NCI-H345 treated with DMSO at 0.1 percent for 48 hours (cell line): ENCODE data around the gene PDGFA.

Experiments
- DNase-seq: peaks from one replicate; lab custom pipeline; 2025; ENCODE audit not compliant: unreplicated experiment; lab: John Stamatoyannopoulos, UW

The PDGFA gene

DNA sequence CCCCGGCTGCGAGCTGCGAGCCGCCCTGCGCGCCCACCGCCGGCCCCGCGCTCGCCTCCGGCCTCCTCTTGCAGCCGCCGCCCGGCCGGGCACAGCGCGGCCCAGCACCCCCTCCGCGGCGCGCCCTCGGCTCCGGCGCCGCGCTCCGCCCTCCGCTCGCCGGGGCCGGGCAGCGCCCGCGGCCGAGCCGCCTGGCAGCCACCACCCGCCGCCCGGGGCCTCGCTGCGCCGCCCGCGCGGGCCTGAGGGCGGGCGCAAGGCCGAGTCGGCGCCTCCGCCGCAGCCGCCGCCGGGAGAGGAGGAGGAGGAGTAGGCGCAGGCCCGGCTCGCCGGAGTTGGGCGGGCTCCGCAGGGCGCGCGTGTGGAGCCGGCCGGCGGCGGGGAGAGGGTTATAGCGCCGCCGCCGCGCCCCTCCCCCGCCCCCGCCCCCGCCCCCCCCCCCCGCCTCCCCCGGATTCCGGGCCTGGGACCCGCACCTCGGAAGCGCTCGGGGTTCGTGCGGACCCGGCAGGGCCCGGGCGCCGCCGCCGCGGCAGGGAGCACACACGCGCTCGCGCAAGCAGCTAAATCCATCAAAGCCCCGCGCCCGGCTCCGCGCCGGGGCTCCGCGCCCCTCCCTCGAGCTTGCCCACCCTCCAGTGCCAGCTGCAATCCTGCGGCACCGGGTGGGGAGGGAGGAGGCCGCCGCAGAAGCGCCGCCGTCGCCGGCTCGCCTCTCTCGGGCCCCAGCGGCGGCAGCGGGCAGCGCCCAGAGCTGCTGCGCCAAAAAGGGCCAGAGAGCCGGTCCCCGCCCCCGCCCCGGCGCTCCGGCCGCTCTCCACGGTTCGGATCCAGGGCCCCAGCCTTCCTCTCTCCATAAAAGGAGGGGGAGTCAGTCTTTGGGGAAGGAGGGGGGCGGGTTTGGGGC, at the start of gene PDGFA:
Gene PDGFA (minus strand): TSS at position 363 of the 907 bp plus-strand sequence. CDS start 845 bp downstream, outside the sequence.
- no peak for DNase-seq

DNA sequence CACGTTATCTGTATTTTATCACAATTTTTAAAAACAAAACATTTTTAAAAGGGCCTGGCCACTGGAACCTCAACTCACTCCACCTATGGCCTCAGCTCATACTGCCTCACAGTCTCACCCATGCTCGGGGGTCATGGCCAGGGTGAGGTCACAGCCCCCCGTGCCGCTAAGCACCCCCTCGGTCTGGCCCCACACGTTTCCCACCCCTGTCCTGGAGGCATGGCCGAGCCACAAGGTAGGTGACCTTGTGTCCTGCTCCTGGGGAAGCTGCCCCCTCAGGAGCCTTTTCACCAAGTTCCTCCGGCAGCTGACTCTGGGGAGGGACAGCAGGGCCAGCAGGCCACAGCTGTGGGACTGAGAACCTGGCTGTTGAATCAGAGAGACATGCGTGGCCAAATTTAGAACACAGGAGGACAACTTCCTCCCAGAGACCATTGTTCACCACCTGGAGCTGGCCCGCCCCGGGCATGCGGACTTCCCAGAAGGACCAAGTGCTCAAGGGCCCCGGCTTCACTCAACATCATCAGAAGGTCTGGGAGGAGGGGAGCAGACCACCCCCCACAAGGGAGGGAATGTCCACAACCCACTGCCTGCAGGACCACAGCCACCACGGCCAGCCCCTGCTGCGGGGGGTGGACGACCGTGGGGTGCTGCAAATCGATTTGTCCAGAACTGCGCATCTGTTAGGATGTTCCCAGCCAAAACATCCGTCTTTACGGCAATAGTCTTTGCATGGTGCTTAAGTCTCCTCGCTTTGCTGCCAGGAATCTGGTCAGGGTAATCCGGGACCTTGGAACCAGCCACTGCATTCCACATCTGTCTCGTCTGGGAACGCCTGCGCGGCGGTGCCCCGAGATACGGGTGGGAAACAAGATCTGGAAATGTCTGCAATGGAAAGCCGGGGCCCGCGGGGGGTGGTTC, 48.6 kb upstream of the PDGFA start:
- no peak for DNase-seq

DNA sequence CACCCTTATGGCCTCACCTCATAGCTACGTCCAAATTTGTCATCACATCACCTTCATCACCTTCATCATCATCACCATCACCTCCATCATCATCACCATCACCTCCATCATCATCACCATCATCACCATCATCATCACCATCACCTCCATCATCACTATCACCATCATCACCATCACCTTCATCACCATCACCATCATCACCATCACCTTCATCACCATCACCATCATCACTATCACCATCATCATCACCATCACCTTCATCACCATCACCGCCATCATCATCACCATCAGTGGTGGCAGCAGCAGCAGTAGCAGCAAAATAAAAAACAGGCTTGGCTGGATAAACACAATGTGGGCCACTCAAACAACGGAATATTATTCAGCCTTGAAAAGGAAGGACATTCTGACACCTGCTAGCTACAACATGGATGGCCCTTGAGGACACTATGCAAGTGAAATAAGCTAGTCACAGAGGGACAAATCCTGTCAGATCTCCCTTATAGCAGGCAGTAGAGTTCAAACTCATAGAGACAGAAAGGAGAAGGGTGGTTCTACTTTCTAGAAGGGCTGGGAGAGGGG, 47.7 kb upstream of the PDGFA start:
- no peak for DNase-seq

DNA sequence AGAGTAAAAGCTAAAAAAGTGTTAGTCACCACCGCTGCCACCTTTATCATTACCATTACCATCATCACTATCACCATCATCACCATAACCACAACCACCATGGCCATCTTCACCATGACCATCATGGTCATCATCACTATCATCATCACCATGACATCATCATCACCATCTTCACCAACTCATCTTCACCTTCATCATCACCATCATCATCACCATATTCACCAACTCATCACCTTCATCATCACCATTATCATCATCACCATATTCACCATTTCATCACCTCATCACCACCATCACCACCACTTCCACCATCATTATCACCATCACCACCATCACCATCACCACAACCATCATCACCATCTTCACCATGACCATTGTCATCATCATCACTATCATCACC, 46.5 kb upstream of the PDGFA start:
- no peak for DNase-seq

DNA sequence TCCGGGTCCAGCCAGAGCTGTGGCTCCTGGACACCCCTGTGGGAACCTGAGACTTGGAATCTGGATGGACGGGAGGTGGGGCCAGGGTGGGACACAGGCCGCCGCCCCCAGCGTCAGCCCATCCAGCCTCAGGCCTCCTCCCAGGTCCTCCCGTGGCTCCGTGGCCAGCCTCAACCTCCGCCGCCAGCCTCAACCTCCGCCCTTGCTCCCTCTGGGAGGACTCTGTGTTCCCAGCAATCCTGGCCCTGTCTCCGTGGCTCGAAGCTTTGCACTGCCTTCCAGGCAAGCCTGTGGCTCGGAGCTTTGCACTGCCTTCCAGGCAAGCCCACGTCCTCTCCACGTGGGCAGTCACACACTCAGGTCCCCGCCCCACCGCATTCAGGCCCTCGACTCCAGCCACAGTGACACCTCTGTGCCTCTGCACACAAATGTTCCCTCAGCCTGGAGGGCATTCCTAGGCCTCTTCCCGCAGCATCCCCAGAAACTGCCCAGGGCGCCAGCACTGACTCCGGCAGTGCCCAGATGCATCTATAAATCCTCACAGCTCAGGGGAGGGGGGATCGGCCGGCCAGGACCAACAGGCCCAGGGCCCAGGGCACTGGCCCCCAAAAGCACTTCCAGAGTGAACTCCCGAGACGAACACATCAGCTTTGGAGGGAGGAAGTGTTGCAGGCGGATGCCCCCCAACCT, 44.7 kb upstream of the PDGFA start:
- no peak for DNase-seq

DNA sequence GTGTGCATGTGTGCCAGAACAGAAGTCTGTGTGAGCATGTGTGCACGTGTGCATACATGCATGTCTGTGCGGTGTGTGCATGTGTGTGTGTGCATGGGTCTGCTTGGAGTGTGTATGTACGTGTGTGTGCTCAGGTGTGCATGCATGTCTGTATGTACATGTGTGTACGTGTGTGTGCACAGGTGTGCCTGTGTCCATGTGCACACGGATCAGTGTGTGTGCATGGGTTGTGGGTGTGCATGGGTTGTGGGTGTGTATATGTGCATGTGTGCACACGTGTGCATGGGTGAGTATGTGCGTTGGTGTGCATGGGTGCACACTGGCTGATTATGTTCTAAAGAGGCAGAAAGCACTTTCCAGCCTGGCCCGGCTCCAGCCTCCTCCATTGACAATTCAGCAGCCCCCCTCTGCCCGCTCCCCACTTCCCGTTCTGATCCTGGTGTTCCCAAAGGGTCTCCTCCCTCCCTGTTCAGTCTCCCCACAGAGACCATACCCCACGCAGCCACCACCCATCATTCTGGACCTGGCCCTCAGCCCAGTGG, 44.1 kb upstream of the PDGFA start:
- DNase-seq, result no peak

DNA sequence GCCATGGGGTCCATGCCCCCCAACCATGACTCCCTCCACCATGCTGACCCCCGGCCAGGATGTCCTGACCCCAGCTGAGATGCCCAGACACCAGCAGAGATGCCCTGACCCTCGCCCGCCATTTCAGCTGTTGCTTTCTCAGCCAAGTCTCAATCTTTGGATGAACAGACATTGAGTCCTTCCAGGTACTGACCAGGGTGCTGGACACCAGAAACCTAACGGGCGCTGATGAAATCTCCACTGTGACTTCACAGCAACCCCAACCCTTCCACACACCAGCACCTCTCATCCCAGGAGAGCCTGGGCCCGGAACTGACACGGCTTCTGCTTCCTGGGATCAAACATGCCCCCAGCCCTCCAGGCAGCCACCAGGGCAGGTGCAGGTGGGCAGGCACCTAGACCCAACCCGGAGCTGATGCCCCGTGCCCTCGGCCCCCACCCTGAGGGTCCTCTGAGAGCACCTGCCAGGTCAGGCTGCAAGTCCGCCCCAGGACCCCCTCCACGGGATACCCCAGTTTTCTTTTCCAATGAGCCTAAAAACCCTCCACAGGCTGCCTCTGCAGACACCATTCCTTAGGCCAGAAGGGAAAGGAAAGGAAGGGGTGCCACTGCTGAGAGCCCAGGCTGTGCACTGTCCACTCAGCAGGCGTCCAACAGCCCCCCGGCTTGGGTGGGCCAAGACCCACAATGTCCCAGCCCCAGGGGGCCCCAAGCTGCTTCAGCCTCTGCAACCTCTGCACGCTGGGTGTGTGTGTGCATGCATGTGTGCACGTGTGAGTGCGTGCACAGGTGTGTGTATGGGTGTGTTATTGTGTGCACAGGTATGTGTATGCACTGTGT, 43.4 kb upstream of the PDGFA start:
- DNase-seq, result no peak

DNA sequence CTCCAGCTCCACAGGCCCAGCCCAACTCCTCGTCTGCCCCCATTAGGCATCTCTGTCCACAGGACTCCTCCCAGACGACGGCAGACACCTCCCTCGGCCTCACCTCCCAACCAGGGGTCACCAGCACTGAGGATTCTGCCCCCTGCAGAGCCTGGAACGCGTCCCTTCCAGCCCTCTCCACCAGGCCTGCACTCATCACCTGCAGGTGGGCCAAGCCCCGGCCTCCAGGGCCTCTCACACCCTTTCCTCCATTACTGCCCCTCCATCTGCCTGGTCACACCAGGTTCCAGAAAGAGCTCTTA, 42.7 kb upstream of the PDGFA start:
- DNase-seq, result no peak

DNA sequence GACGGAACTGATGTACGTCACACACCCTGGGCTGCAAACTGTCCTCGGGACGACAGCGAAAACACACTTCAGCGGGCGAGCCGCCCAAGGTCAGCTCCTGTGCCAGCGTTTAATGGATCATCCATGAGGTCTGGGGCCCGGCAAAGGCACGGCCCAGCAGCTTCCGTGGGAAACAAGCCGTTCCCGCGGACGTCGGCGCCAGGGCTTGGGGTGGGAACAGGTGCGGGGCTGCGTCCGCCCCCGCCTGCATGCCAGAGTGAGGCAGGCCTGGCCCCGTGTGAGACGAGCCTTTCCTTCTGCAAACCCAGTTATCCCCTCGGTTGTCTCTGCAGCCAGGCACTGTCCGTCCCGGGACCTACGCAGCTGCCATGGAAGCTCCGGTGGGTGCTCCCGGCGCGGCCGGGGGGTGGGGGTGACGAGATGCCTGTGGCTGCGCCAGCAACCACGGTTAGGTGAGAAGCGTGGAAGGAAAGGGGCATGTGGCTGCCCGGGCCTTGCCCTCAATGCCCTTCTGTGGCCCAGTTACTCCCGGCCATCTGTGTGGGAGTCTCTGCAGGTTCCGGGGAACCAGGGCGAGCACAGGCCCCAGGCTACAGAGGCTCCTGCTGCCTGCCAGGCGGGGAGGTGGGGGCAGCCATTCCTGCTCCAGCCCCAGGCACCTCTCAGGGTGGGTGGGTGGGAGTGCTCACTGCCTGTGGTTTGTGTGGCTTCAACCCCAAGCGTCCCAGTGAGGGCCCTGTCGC, 42.2 kb upstream of the PDGFA start:
- DNase-seq, result no peak

DNA sequence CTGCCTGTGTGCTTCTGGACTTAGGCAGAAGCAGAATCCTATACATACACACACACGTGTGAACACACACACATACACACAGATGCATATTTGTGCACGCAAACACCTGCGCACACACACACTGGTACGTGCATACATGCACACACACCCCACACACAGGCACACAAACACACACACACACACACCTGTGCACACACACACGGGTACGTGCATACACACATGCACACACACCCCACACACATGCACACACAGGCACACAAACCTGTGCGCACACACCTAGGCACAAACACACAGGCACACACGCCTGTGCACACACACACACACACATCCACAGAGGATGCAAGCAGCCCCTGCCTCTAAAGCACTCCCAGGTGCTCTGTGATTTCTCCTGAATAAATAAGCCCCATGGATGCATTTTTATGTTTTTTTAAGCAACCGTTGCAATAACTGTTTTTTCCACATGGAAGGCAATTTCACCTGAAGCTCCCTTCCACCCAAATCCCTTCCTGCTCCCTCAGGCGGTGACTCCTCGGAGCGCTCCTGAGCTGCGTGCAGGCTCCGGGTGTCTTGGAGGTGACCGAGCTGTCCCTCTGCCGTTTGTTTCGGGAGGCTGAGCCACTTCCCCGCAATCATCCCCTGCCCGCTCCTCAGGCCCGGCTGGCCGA, 41.5 kb upstream of the PDGFA start:
- no peak for DNase-seq

DNA sequence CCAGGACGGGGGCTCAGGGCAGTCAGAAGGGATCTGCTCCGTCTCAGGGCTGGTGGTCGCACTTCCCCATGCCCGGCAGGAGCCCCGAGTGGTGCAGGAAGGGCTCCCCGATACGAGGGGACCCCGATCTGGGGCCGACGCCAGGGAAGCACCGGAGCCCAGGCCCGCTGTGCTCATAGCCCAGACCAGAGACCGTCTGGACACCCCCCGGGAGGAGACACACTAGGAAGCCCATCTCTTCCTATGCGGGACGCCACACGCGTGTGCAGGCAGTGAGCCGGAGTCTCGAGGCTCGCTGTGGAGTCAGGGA, 39.7 kb upstream of the PDGFA start:
- no peak for DNase-seq

DNA sequence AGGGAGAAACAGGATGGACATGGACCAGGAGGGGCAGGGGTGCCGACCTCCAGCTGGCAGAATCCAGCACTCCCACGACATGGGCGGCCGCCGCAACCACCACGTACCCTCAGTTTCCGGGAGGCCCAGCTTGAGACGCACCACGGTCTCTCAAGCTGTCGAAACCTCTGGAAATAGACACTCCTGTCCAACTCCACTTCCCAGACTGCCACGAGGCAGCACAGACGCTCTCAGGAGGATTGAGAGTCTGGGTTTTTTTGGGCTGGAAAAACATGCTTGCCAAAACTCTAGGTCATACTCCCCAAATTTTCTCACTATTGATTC, 37.9 kb upstream of the PDGFA start:
- no peak for DNase-seq

DNA sequence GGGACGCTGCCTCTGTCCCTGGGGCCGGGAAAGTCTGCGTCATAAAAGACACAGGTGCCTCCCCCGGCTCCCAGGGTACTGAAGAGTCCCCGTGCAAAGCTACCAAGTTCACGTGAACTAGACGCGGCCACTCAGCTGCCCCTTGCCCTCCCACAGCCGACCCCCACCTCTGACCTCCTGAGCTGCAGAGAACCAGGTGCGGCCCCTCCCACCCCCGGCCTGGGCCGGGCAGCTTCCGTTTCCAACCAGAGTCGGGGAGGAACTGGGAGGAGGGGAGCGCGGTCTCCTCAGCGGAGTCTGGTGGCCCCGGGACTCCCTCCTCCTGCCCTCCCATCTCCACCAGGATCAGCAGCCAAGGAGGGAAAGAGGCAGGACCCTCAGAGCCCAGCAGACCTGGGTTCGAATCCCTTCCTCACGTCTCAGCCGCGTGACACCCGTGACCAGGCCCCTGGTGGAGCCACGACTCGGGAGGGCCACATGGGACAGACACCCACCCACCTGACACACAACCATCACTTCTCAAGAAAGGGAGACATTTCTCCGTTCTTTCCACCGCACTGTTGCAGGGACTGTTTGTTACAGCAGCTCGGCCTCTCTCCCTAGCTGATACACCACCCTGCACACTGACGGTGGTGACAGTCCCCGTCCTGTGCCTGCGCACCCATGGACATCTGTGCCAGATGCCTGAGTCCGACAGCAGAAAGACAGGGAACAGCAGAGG, 37.4 kb upstream of the PDGFA start:
- no peak for DNase-seq

DNA sequence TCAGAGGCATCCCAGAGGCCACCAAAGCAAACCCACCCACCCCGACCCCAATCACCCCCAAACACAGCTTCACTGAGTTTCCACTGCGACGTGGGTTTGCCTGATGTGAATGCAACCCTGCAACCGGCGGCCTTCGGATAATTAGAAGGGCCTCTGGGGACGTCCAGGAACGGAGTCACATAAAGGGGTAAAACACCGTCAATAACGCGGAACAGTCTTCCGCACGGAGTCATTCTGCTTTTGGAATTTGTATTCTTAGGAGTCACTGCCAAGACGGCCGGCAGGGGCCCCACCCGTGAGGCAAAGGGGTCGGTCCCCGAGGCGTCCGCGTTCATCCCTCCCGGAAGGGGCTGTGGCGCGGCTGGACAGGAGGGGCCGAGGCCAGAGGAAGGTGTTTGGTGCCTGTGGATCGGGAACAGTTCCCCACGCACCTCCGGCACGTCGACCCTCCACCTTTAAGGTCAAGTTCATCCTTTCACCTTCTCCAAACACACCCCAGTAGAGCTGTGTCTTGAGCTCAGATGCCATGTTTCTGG, 36.7 kb upstream of the PDGFA start:
- DNase-seq, result no peak

DNA sequence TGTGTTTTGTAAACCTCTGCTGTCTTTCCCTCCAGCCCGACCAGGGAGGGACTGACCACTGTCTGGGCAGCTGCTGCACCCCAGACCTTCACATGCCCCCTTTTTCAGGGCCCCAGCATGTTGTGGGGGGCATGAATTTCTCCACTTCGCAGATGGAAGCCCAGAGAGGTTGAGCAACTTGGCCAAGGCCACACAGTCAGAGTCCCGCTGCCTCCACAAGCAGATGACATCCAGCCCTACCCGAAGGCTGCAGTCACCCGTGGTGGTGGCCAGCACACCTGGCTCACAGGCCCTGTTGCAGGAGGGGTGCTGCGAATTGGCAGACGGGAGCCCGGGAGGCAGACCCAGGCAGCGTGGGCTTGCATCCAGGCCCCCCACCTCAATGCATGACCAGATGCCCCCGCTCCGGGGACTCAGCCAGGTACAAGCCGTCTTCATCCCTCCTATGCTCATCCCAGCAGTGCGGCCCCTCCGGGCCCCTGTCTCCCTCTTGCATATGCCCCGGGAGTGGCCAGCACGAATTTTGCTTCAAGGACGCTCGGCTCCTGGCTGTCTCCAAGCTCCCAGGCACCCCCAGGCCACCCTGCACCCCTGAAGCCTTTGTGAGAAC, 36.0 kb upstream of the PDGFA start:
- DNase-seq, result no peak

DNA sequence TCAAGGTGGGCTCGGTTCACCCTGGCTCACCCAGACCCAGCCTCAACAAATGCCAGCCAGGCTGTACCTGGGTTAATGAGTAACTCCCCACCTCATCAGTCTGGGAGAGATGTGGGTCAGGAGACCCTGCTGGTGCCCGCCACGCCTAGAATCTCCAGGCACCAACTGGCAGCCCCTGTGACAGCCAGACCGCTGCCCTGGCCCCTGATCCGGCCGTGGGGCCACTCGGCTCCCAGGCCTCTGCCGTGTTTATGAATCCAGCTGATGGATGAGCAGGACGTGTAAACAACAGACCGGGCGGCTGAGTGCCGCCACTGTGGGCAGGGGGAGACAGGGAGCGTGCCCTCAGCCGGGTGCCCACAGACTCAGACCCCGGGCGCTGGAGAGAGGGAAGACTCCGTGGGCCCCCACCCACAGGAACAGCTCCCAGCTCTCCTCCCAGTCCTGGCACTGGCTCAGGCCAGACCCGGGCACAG, 34.0 kb upstream of the PDGFA start:
- no peak for DNase-seq

DNA sequence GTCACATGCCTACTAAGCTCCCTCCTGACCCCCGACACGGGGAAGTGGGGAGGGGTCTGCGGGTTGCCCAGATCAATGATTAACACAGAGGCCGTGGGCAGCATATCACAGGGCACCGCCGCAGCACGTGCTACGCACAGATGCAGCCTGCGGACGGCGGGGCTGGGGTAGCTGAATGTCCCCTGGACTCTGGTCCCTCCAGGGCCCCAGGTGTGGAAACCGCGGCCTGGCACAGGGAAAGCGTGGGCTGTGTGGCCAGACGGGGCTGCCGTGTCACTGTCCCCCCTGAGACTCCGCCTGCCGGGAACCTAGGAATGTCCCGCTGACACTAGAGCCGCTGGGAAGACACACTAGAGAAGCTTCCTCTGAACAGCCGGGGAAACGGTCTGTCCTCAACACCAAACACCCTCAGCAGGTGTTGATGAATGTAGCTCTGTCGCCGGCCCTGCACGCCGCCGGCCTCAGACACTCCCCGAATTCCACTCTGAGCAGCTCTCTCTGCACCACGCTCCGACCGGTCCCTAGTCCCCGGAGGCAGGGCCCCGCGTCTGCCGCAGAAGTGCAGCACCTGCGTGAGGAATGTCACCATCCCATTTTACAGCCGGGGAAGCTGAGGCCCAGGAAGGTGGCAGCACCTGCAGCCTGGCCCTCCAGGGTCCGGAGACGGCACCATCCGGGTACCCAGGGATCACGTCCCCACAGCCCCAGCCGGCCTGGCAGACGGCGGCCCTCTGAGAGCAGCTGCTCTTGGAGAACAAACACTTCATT, 33.4 kb upstream of the PDGFA start:
- DNase-seq, result no peak
